MM.1S (cell line): ENCODE results near the gene MINDY4.

Experiments
- CTCF ChIP-seq: fragments of 300-600 bp; sonication (generic); IDR thresholded peaks from 2 replicates; pipeline ENCODE4 v1.5.1; 2016; ENCODE audit warnings: antibody characterized with exemption, low read length, mixed read lengths
- EZH2 ChIP-seq: fragments of 300-600 bp; sonication (generic); optimal IDR thresholded peaks from 2 replicates; pipeline ENCODE3; 2017; ENCODE audit warnings: low read depth, mild to moderate bottlenecking, antibody characterized with exemption, low read length, mixed read lengths
- EZH2phosphoT487 ChIP-seq: fragments of 300-600 bp; sonication (generic); IDR thresholded peaks from 2 replicates; pipeline ENCODE4 v1.6.1; 2018; ENCODE audit warnings: antibody characterized with exemption, low read length

DNA sequence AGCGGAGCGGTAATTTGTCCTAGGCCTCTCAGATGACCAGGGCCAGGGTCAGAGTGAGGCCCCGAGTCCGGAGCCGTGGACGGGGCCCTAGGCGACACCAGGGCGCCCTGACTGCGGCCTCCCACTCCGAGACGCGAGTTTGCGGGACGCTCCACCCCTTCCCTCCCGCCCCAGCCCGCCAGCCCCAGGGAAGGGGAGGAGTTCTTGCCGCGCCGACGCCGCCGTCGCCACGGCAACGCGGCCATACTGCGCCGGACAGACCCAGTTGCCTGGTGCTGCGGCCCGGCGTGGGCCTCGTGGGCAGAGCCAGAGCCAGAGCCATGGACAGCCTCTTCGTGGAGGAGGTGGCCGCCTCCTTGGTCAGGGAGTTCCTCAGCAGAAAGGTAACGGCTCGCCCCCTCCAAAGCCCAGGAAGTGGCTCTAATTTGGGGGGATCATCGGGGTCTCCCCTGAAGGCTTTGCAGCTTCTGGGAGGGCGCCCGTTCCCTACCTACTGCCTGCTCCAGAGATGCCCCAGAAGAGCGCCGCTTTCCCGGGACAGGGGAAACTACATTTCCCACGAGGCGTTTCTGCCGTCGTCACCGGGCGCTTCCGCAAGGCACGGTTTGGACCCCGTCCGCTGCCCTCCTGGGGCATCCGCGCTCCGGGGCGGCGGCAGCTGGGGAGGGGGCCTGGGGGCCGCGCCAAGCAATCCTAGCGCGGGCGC, at the start of gene MINDY4:
- TF ChIP-seq CTCF = no peak
- no peak for TF ChIP-seq EZH2
- no peak for TF ChIP-seq EZH2phosphoT487
